Colonic mucosa (tissue), 4 donors: Measurements from ENCODE around the gene PIGU. TPM values are rescaled to one million over a fixed set of nuclear protein-coding genes. Genes with fewer than 3 reads are reported as not detected.

ENCODE experiments used
- DNase-seq: peaks from one replicate; pipeline ENCODE4 v3.0.0-alpha.2; 2020
- H3K27ac ChIP-seq: fragments of 200-600 bp; one replicate; pipeline ENCODE4 v1.8.0; 2021
- H3K27me3 ChIP-seq: fragments of 200-600 bp; one replicate; pipeline ENCODE4 v1.8.0; 2021
- H3K36me3 ChIP-seq: fragments of 200-600 bp; one replicate; pipeline ENCODE4 v1.8.0; 2021
- H3K4me1 ChIP-seq: fragments of 200-600 bp; one replicate; pipeline ENCODE4 v1.8.0; 2021; ENCODE audit warnings: mild to moderate bottlenecking
- H3K4me3 ChIP-seq: fragments of 200-600 bp; one replicate; pipeline ENCODE4 v1.8.0; 2021
- H3K9ac ChIP-seq, 2 donors: one replicate each; pipeline ENCODE4 v1.7.0; 2013; ENCODE audit warnings: control low read depth in 2 of 2, low read depth in 2 of 2, low read length in 2 of 2
- H3K9me3 ChIP-seq: fragments of 200-600 bp; one replicate; pipeline ENCODE4 v1.8.0; 2021
- CTCF ChIP-seq: fragments of 200-600 bp; IDR thresholded peaks from one replicate; pipeline ENCODE4 v1.8.0; 2022; ENCODE audit warnings: antibody characterized with exemption, mild to moderate bottlenecking
- intact Hi-C: fragments of 100-400 bp; cut with DNase I; formaldehyde crosslinking; loops from one replicate; pipeline ENCODE4 v1.14.1; 2022
- total RNA-seq, 2 donors: library from RNA; stranded (reverse); fragmentation: NEBNext Ultra II Directional in 1 of 2; extraction: Animal tissue kit (Norgen Biotek cat#: 25700) in 1 of 2; gene quantifications; one replicate each; pipeline ENCODE4 v1.2.1, GENCODE V29; 2021
- donor health status: healthy.
- donor health status: DM: no; HTN: no; CAD: no.
- donor health status: DM: no; HTN: no; CAD: no.

PIGU gene
- total RNA-seq, 2 donors from 2014 or later, result 22.3 to 32.6 TPM

- intact Hi-C loops, result no loop called here
- no peaks in the 10 kb centered on the region for H3K27me3 ChIP-seq
- H3K27ac ChIP-seq, result no peak overlapping the region
- TF ChIP-seq CTCF, result no peak
- H3K9ac ChIP-seq, result no peak overlapping the region
- H3K36me3 ChIP-seq, result no peaks in the 10 kb centered on the region
- no peak overlapping the region for H3K4me3 ChIP-seq
- H3K9me3 ChIP-seq, result no peaks in the 10 kb centered on the region
- no peaks in the 10 kb centered on the region for H3K4me1 ChIP-seq
- DNase-seq, result no peak
Measured at GRCh38 chr20:34570859-34571306, 106.0 kb downstream of the PIGU start.

GRCh38 chr20:34569598-34569997 is 107.3 kb downstream of the PIGU start:
- Histone ChIP-seq H3K4me3 (no peak overlapping the region), H3K4me1 (no peaks in the 10 kb centered on the region), H3K9me3 (no peaks in the 10 kb centered on the region), H3K36me3 (no peaks in the 10 kb centered on the region), H3K9ac (no peak overlapping the region), H3K27me3 (no peaks in the 10 kb centered on the region), H3K27ac (no peak overlapping the region)
- TF ChIP-seq CTCF, result no peak
- no peak for DNase-seq
- intact Hi-C loops, result no loop called here

- Histone ChIP-seq H3K27ac (no peak overlapping the region), H3K4me3 (no peak overlapping the region), H3K9ac (no peak overlapping the region), H3K36me3 (no peaks in the 10 kb centered on the region), H3K27me3 (no peaks in the 10 kb centered on the region), H3K9me3 (no peaks in the 10 kb centered on the region), H3K4me1 (no peaks in the 10 kb centered on the region)
- DNase-seq, result no peak
- TF ChIP-seq CTCF, result no peak
- intact Hi-C loops, result no loop called here
Measured at GRCh38 chr20:34567892-34568865, 108.7 kb downstream of the PIGU start.

GRCh38 chr20:34566978-34567891 is 109.7 kb downstream of the PIGU start:
- DNase-seq, result no peak
- no peak overlapping the region for H3K4me3 ChIP-seq

More at GRCh38 chr20:34566978-34567891, 109.7 kb downstream of the PIGU start:
- Histone ChIP-seq H3K9me3 (no peaks in the 10 kb centered on the region), H3K36me3 (no peaks in the 10 kb centered on the region), H3K27me3 (no peaks in the 10 kb centered on the region), H3K9ac (no peak overlapping the region), H3K4me1 (no peaks in the 10 kb centered on the region), H3K27ac (no peak overlapping the region)
- no peak for TF ChIP-seq CTCF
- intact Hi-C loops, result no loop called here
